IMR-90 (cell line): Measurements from ENCODE around the gene PRR18. TPM values are rescaled to one million over a fixed set of nuclear protein-coding genes. Genes with fewer than 3 reads are reported as not detected.

Source experiments
- ATAC-seq: fragments of 200-7000 bp; cut with Tn5 transposase; 2 replicates; pipeline ENCODE4 v1.9.1; 2020; ENCODE audit warnings: low read depth, mild to moderate bottlenecking, moderate library complexity
- BruUV-seq: library from RNA; stranded (reverse); fragments of 400-500 nt; replicated peaks from 2 replicates; lab custom pipeline; 2021; lab: Mats Ljungman, UMichigan
- CTCF ChIA-PET: fragments of 300-600 bp; formaldehyde crosslinking; extraction: SDS; loops from one replicate; lab custom pipeline; 2021; ENCODE audit warnings: antibody characterized with exemption; lab: Yijun Ruan, JAX
- POLR2A ChIA-PET: fragments of 300-600 bp; sonication (Branson Sonifier 250); formaldehyde crosslinking; loops from one replicate; lab custom pipeline; 2022; ENCODE audit warnings: antibody characterized with exemption; ENCODE audit not compliant: unreplicated experiment; lab: Charles Lee
- DNase-seq: peaks from one replicate; pipeline ENCODE4 v3.0.0; 2013
- H2AFZ ChIP-seq: replicated peaks from 2 replicates; pipeline ENCODE3; 2013; ENCODE audit warnings: low read length, mild to moderate bottlenecking; ENCODE audit not compliant: poor library complexity
- H2AK5ac ChIP-seq: 2 replicates; pipeline ENCODE4 v1.6.1; 2013; ENCODE audit warnings: low read depth, low read length, inconsistent platforms
- H2AK9ac ChIP-seq: replicated peaks from 2 replicates; pipeline ENCODE3; 2013; ENCODE audit warnings: mild to moderate bottlenecking, low read depth, low read length, moderate library complexity; ENCODE audit not compliant: poor library complexity
- H2BK120ac ChIP-seq: 2 replicates; pipeline ENCODE4 v1.6.1; 2013; ENCODE audit warnings: low read depth, low read length, inconsistent platforms
- H2BK15ac ChIP-seq: 3 replicates; pipeline ENCODE4 v1.6.1; 2013; ENCODE audit warnings: low read depth, low read length, inconsistent platforms
- H2BK20ac ChIP-seq: 2 replicates; pipeline ENCODE4 v1.6.1; 2013; ENCODE audit warnings: low read depth, mild to moderate bottlenecking, inconsistent platforms, low read length, moderate library complexity
- H2BK5ac ChIP-seq: 2 replicates; pipeline ENCODE4 v1.6.1; 2013; ENCODE audit warnings: mild to moderate bottlenecking, low read depth, low read length, inconsistent platforms; ENCODE audit not compliant: poor library complexity, severe bottlenecking
- H3K14ac ChIP-seq: replicated peaks from 2 replicates; pipeline ENCODE4 v1.6.1; 2013; ENCODE audit warnings: low read depth, low read length, inconsistent platforms
- H3K18ac ChIP-seq: 2 replicates; pipeline ENCODE4 v1.6.1; 2013; ENCODE audit warnings: low read depth, low read length, control low read depth
- H3K23ac ChIP-seq: 2 replicates; pipeline ENCODE4 v1.6.1; 2013; ENCODE audit warnings: low read depth, low read length, inconsistent platforms
- H3K27ac ChIP-seq: 2 replicates; pipeline ENCODE4 v1.5.1; 2013; ENCODE audit warnings: mild to moderate bottlenecking, control low read depth, low read length; ENCODE audit not compliant: insufficient read depth
- H3K27me3 ChIP-seq: 2 replicates; pipeline ENCODE4 v1.6.1; 2013; ENCODE audit warnings: low read length; ENCODE audit not compliant: control insufficient read depth, insufficient read depth
- H3K36me3 ChIP-seq: 2 replicates; pipeline ENCODE4 v1.6.1; 2013; ENCODE audit warnings: low read length, mixed read lengths; ENCODE audit not compliant: control insufficient read depth, insufficient read depth
- H3K4ac ChIP-seq: 2 replicates; pipeline ENCODE4 v1.6.1; 2013; ENCODE audit warnings: low read depth, low read length, inconsistent platforms
- H3K4me1 ChIP-seq: 2 replicates; pipeline ENCODE4 v1.6.1; 2013; ENCODE audit warnings: low read length, mixed read lengths; ENCODE audit not compliant: control insufficient read depth, insufficient read depth
- H3K4me2 ChIP-seq: 2 replicates; pipeline ENCODE4 v1.6.1; 2013; ENCODE audit warnings: low read depth, mild to moderate bottlenecking, control low read depth, low read length, moderate library complexity
- H3K4me3 ChIP-seq: 2 replicates; pipeline ENCODE4 v1.5.1; 2013; ENCODE audit warnings: low read depth, mild to moderate bottlenecking, control low read depth, low read length, moderate library complexity; ENCODE audit not compliant: insufficient read depth
- H3K56ac ChIP-seq: 2 replicates; pipeline ENCODE4 v1.6.1; 2013; ENCODE audit warnings: low read length, inconsistent platforms; ENCODE audit not compliant: insufficient read depth; ENCODE audit errors: extremely low read depth
- H3K79me1 ChIP-seq, 2 experiments: 2 replicates each; pipeline ENCODE4 v1.6.1; 2013; ENCODE audit warnings: low read length in 2 of 2, inconsistent platforms in 1 of 2, low read depth in 1 of 2
- H3K9ac ChIP-seq: 2 replicates; pipeline ENCODE4 v1.6.1; 2013; ENCODE audit warnings: low read depth, low read length, control low read depth
- H3K9me1 ChIP-seq: 2 replicates; pipeline ENCODE4 v1.6.1; 2013; ENCODE audit warnings: low read length, inconsistent platforms; ENCODE audit not compliant: insufficient read depth
- H3K9me3 ChIP-seq: 2 replicates; pipeline ENCODE4 v1.6.1; 2013; ENCODE audit warnings: low read length; ENCODE audit not compliant: control insufficient read depth, insufficient read depth
- H4K20me1 ChIP-seq: 2 replicates; pipeline ENCODE4 v1.6.1; 2013; ENCODE audit warnings: low read length, inconsistent platforms; ENCODE audit not compliant: insufficient read depth
- H4K5ac ChIP-seq: 2 replicates; pipeline ENCODE4 v1.6.1; 2013; ENCODE audit warnings: mild to moderate bottlenecking, low read depth, low read length, control low read depth
- H4K8ac ChIP-seq, 2 experiments: 2 replicates each; pipeline ENCODE4 v1.6.1; 2013; ENCODE audit warnings: low read depth in 2 of 2, low read length in 2 of 2, control low read depth in 1 of 2, inconsistent platforms in 1 of 2
- H4K91ac ChIP-seq: 2 replicates; pipeline ENCODE4 v1.6.1; 2013; ENCODE audit warnings: low read depth, low read length, inconsistent platforms; ENCODE audit not compliant: insufficient read depth
- CEBPB ChIP-seq: IDR thresholded peaks from 2 replicates; pipeline ENCODE4 v1.6.1; 2012; ENCODE audit warnings: low read depth, low read length, improper control_type of control experiment
- RCOR1 ChIP-seq: IDR thresholded peaks from 2 replicates; pipeline ENCODE4 v1.6.1; 2012; ENCODE audit warnings: mild to moderate bottlenecking, low read length, improper control_type of control experiment; ENCODE audit not compliant: insufficient replicate concordance
- SMC3 ChIP-seq: fragments of 150-350 bp; IDR thresholded peaks from 2 replicates; pipeline ENCODE4 v1.6.1; 2016; ENCODE audit warnings: low read depth, mild to moderate bottlenecking, antibody characterized with exemption, low read length, moderate library complexity
- WGBS, 2 experiments: methylation state at CpG; one replicate each; pipeline versions ENCODE4 v1.1.5 to v1.1.7; 2013; ENCODE audit warnings: missing lambda C conversion rate in 2 of 2; ENCODE audit not compliant: insufficient read length in 1 of 2; ENCODE audit errors: extremely low coverage in 2 of 2; 5-methylcytosine and 5-hydroxymethylcytosine counted together
- dilution Hi-C: fragments of 300-500 bp; cut with HindIII; formaldehyde crosslinking; loops from one replicate; pipeline ENCODE4 v1.14.3; 2018; ENCODE audit warnings: low sequenced_read_pairs; ENCODE audit not compliant: unreplicated experiment
- in situ Hi-C: fragments of 300-500 bp; cut with MboI; formaldehyde crosslinking; loops from 3 replicates; pipeline ENCODE4 v1.14.3; 2019; ENCODE audit warnings: low sequenced_read_pairs, inconsistent platforms, mixed read lengths
- intact Hi-C: fragments of 100-400 bp; cut with micrococcal nuclease; formaldehyde crosslinking; loops from 2 replicates; pipeline ENCODE4 v1.10.0; 2022
- polyA plus RNA-seq, 3 experiments: library from polyadenylated mRNA; depleted of rRNA; stranded (reverse); fragments of >200 nt; gene quantifications; 2 replicates each; pipeline ENCODE4 v1.2.3, GENCODE V29; 2012; ENCODE audit warnings: low replicate concordance in 1 of 3
- total RNA-seq: library from RNA; depleted of rRNA; stranded (reverse); fragments of >200 nt; gene quantifications from 2 replicates; pipeline ENCODE4 v1.2.3, GENCODE V29; 2012

Gene PRR18
- total and polyA plus RNA-seq, 2 of the 4 experiments (the other 2 are of a cell fraction) = not detected

- Histone ChIP-seq H3K18ac (no peak overlapping the region), H3K27ac (no peak overlapping the region), H2BK5ac (no peak overlapping the region), H3K9me3 (no peaks in the 10 kb centered on the region; the same call in 1 of the 2 replicates), H4K8ac (no peak overlapping the region), H3K27me3 (peaks cover 19% of the 10 kb centered on the region), H2AFZ (no peak overlapping the region), H2BK20ac (no peak overlapping the region), H3K4me3 (no peak overlapping the region), H3K23ac (no peak overlapping the region), H3K4me2 (no peak overlapping the region), H4K20me1 (no peaks in the 10 kb centered on the region), H2AK9ac (no peak overlapping the region), H4K5ac (no peak overlapping the region), H3K79me1 (no peaks in the 10 kb centered on the region), H2AK5ac (no peak overlapping the region), H3K36me3 (no peaks in the 10 kb centered on the region), H4K91ac (no peak overlapping the region), H3K4me1 (peaks cover 2% of the 10 kb centered on the region; the same call in 1 of the 2 replicates), H2BK120ac (no peak overlapping the region), H3K56ac (no peak overlapping the region), H3K9me1 (no peaks in the 10 kb centered on the region), H3K9ac (no peak overlapping the region), H2BK15ac (no peak overlapping the region), H3K4ac (no peak overlapping the region), H3K14ac (no peak overlapping the region)
- ATAC-seq (no peak), DNase-seq (no peak)
- no TSS peak for BruUV-seq
- intact Hi-C loops = no loop called here
- no peak for TF ChIP-seq CEBPB
- TF ChIP-seq RCOR1 = no peak
- no peak for TF ChIP-seq SMC3
- WGBS, 2 experiments = no CpG with 5 or more reads among the region's 4 CpGs
- POLR2A ChIA-PET = no interaction called here
- in situ Hi-C loops = no loop called here
- CTCF ChIA-PET = interaction anchor here (0.6 kb wide), 1 partner anchor 57 kb away, joined by 4 read pairs; no protein-coding TSS in a partner anchor
- dilution Hi-C loops = no loop called here
Observed at GRCh38 chr6:166354143-166354542, 46.0 kb upstream of the PRR18 start.
